GM12873 (cell line): ENCODE measurements around the gene PDE9A.

ENCODE experiments used
- TF ChIP-seq, protein P1 (sequence below): IDR thresholded peaks from 2 replicates; pipeline ENCODE4 v1.5.1; 2012; ENCODE audit warnings: low read depth, mild to moderate bottlenecking, moderate library complexity, low read length, control low read depth; ENCODE audit not compliant: insufficient read depth; ENCODE audit errors: missing control alignments

Gene PDE9A

DNA sequence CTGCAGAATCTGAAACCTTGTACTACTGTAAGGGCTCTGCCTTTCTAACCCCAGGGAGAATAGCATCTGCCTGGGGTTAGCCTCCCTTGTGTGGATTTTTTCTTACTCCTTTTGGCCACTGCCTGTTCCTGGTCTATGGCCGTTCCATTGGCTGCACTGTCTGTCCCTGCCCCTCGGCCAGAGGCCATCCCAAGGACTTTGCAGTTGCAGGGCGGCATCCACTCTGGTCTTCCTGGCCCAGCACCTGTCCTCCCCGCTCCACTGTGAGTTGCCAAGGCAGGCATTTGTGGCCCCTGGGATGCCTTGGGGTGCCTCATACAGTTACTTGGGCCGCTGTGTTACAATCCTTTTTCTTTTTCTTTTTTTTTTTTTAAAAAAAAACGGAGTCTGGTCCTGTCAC lies 45.8 kb downstream of the PDE9A start:
- TF ChIP-seq, protein P1, sequence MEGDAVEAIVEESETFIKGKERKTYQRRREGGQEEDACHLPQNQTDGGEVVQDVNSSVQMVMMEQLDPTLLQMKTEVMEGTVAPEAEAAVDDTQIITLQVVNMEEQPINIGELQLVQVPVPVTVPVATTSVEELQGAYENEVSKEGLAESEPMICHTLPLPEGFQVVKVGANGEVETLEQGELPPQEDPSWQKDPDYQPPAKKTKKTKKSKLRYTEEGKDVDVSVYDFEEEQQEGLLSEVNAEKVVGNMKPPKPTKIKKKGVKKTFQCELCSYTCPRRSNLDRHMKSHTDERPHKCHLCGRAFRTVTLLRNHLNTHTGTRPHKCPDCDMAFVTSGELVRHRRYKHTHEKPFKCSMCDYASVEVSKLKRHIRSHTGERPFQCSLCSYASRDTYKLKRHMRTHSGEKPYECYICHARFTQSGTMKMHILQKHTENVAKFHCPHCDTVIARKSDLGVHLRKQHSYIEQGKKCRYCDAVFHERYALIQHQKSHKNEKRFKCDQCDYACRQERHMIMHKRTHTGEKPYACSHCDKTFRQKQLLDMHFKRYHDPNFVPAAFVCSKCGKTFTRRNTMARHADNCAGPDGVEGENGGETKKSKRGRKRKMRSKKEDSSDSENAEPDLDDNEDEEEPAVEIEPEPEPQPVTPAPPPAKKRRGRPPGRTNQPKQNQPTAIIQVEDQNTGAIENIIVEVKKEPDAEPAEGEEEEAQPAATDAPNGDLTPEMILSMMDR: no peak

DNA sequence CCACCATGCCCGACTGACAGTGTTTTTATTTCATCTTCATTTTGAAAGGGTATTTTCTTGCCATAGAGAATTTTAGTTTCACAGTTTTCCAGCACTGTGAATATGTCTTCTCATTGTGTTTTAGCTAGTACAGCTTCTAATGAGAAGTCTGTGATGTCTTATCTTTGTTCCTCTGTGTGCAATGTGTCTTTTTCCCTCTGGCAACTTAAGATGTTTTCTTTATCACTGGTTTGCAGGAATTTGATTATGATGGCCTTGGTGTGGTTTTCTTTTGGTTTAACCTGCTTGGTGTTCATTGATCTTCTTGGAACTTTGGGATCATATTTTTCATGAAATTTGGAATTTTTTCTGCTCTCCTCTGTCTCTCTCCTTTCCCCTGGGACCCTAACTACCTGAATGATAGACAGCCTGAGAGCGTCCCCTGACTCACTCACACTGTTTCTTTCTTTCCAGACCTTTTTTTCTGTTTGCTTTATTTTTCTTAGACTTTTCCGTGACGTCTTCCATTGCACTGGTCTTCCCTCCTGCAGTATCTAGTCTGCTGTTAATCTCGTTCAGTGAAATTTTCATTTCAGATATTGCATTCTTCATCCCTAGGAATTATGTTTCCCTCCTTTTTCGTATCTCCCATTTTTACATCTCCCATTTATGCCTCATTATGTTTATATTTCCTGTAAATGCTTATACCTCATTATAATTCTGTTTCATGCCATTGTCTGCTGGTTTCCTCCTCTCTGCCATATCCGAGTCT lies 48.5 kb downstream of the PDE9A start:
- TF ChIP-seq, protein P1: no peak

DNA sequence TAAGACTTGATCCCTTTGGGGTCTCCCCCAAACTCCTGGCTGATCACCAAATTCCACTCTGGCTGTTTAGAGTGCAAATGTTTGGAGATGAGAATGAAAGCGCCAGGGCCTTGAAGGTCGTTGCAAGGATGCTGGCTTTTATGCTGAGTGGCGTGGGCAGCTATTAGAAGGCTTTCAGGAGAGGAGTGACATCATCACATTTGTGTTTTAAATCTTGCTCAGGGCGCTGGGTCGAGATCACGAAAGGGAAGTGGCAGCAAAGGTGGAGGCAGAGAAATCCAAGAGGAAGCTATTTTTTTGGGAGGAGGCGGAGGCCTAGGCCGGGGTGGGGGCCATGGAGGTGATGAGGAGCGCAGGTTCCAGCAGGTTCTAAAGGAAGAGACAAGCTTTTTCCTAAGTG lies 49.3 kb downstream of the PDE9A start:
- TF ChIP-seq, protein P1: no peak

- TF ChIP-seq, protein P1: no peak
Measured at GRCh38 chr21:42703136-42703908, 49.9 kb downstream of the PDE9A start.

DNA sequence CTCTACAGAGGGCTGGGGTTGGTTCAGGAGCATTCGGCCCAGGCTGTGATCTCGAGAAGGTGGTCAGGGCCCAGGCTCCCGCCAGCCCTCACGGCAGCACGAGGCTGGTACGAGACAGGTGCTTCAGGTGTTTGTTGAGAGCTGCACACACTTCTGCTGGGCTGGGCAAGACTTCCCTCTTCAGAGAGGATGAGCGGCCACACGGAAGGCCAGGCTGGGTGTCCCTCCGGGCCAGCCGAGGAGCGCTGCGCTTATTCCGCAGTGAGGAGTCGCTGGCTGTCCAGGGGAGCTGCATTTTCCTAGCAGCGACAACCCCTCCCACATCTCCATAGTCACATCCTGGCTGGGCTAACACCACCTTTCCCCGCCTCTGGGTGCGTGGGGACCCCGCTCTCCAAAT lies 50.5 kb downstream of the PDE9A start:
- TF ChIP-seq, protein P1: no peak

DNA sequence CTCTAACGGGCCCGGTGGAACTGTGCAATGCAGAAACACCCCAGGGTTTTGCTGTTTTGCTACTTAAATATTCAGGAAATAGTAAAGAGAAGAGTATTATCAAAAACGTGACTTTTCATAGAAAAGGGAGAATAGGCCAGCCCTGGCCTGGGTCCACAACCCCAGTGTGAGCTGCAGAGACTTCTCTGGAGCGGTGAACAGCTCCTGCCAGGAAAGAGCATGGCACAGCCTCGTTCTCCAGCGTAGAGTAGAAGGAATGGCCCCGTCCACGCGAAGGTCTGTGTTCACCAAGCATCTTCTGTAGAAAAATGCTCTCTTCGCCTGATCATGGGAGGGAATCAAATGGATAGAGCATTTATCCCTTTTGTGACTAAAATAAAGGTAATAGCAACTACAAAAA lies 51.4 kb downstream of the PDE9A start:
- TF ChIP-seq, protein P1: no peak

DNA sequence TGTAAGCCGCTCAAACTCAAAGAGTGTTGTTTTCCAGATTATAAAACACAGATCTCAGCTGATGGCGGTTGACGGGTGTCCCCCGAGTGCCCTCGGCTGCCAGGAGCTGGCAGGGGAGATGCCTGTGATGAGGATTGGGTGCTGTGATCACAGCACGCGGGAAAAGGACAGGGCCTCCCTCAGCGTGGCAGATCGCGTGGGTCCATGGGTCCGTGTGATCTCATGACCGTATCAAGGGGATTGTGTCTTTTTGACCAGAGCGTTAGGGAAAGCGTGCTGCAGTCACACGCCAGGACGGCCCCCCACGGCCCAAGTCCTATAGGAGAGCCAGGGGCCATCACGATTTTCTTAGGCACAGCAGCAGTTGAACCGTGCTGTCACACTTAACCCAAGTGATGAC lies 51.9 kb downstream of the PDE9A start:
- TF ChIP-seq, protein P1: no peak
